GM18861 (cell line): Measurements from ENCODE around the gene MNT.

ENCODE experiments used
- ATAC-seq: cut with Tn5 transposase; IDR thresholded peaks from one replicate; pipeline ENCODE4 v1.9.1; 2021; ENCODE audit not compliant: unreplicated experiment

MNT gene

GRCh38 chr17:2335726-2336214 is 65.1 kb downstream of the MNT start:
- no peak for ATAC-seq
